GM12892 (cell line): Measurements from ENCODE around the gene ZNF555.

ENCODE experiments used
- POLR2A ChIP-seq: IDR thresholded peaks from 2 replicates; pipeline ENCODE4 v1.6.1; 2011; ENCODE audit warnings: low read depth, low read length, control low read depth
- POLR2AphosphoS5 ChIP-seq: IDR thresholded peaks from 2 replicates; pipeline ENCODE4 v1.6.1; 2011; ENCODE audit warnings: low read depth, low read length, control low read depth

DNA sequence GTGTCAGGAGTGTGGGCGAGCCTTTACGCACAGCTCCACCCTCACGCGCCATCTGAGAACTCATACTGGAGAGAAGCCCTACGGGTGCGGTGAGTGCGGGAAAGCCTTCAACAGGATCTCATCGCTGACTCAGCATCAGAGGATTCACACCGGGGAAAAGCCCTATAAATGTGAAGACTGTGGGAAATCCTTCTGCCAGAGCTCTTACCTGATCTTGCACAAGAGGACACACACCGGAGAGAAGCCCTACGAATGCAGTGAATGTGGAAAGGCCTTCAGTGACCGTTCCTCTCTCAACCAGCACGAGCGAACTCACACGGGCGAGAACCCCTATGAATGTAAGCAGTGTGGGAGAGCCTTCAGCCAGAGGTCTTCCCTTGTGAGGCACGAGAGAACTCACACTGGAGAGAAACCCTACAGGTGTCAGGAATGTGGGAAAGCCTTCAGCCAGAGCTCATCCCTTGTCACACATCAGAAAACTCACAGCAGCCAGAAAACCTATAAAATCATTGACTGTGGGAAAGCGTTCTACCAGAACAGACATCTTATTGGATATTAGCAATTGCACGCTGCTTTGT lies 6.9 kb upstream of the ZNF555 start:
- TF ChIP-seq POLR2A = no peak
- no peak for TF ChIP-seq POLR2AphosphoS5
